T-helper 1 cell treated with Interleukin-12 subunit alpha and Interleukin-12 subunit beta and Interleukin-4 antibody, amounts not matched to agents 30 ng/mL and 1 ng/mL, for 36 hours (primary cell): ENCODE results near the gene NOVA2. TPM values are rescaled to one million over a fixed set of nuclear protein-coding genes. Genes with fewer than 3 reads are reported as not detected.

Experiments used
- intact Hi-C: fragments of 100-400 bp; cut with micrococcal nuclease; formaldehyde crosslinking; loops from one replicate; pipeline ENCODE4 v1.15.1; 2024
- total RNA-seq: library from RNA; stranded (reverse); gene quantifications from 2 replicates; pipeline ENCODE4 v1.2.3, GENCODE V29; 2022

The NOVA2 gene
- total RNA-seq, 1 donor from 2014 or later = 0.51 TPM

- intact Hi-C loops = no loop called here
Observed at GRCh38 chr19:46002678-46003275, 29.1 kb upstream of the NOVA2 start.

- intact Hi-C loops = loop anchor here (1.0 kb wide), 1 partner anchor 16 kb away; no protein-coding TSS in a partner anchor
Observed at GRCh38 chr19:46000491-46001246, 27.0 kb upstream of the NOVA2 start.

GRCh38 chr19:45999653-46000121 is 26.0 kb upstream of the NOVA2 start:
- intact Hi-C loops = loop anchor here (5.0 to 10.0 kb wide), 2 partner anchors 502 to 715 kb away; partner anchors contain the start of genes PPM1N, PRKD2 and RTN2

GRCh38 chr19:45998834-45999233 is 25.2 kb upstream of the NOVA2 start:
- intact Hi-C loops = loop anchor here (5.0 to 10.0 kb wide), 2 partner anchors 502 to 716 kb away; partner anchors contain the start of genes PPM1N, PRKD2 and RTN2

- intact Hi-C loops = loop anchor here (5.0 to 10.0 kb wide), 2 partner anchors 500 to 718 kb away; partner anchors contain the start of genes PPM1N, PRKD2 and RTN2
Observed at GRCh38 chr19:45996933-45997332, 23.3 kb upstream of the NOVA2 start.

GRCh38 chr19:45995715-45996385 is 22.2 kb upstream of the NOVA2 start:
- intact Hi-C loops = loop anchor here (1.0 to 10.0 kb wide), 12 partner anchors 19 to 818 kb away; partner anchors contain the start of genes BLOC1S3, IRF2BP1, MYPOP and PPM1N

GRCh38 chr19:45994998-45995714 is 21.5 kb upstream of the NOVA2 start, which contains the start of gene CCDC61:
TSS of gene CCDC61 (plus strand) at chr19:45995467. CDS start at chr19:46003019, 7,552 bp downstream.
- intact Hi-C loops = loop anchor here (1.0 to 10.0 kb wide), 12 partner anchors 20 to 817 kb away; partner anchors contain the start of genes BLOC1S3, IRF2BP1, MYPOP and PPM1N

GRCh38 chr19:45994456-45994997 is 20.9 kb upstream of the NOVA2 start:
- intact Hi-C loops = loop anchor here (10.0 kb wide), 1 partner anchor 720 kb away; the partner anchor contains the start of gene PRKD2

- intact Hi-C loops = loop anchor here (10.0 kb wide), 1 partner anchor 725 kb away; the partner anchor contains the start of gene PRKD2
Observed at GRCh38 chr19:45990113-45990728, 16.6 kb upstream of the NOVA2 start.

GRCh38 chr19:45985321-45985720 is 11.7 kb upstream of the NOVA2 start:
- intact Hi-C loops = no loop called here

GRCh38 chr19:45981350-45981749 is 7.7 kb upstream of the NOVA2 start:
- intact Hi-C loops = no loop called here

GRCh38 chr19:45978156-45978555 is 4.5 kb upstream of the NOVA2 start:
- intact Hi-C loops = no loop called here

GRCh38 chr19:45976178-45976577 is 2.5 kb upstream of the NOVA2 start:
- intact Hi-C loops = no loop called here

GRCh38 chr19:45975306-45976070 is 1.8 kb upstream of the NOVA2 start:
- intact Hi-C loops = no loop called here

GRCh38 chr19:45972947-45973540 is 621 bp downstream of the NOVA2 start:
- intact Hi-C loops = no loop called here

GRCh38 chr19:45972081-45972946 is 1.4 kb downstream of the NOVA2 start:
- intact Hi-C loops = no loop called here

GRCh38 chr19:45971260-45971902 is 2.3 kb downstream of the NOVA2 start:
- intact Hi-C loops = no loop called here
